Caco-2 (cell line): ENCODE measurements around the gene SLC25A21. TPM values are rescaled to one million over a fixed set of nuclear protein-coding genes. Genes with fewer than 3 reads are reported as not detected.

Experiments used
- BruUV-seq: library from RNA; stranded (reverse); fragments of 400-500 nt; replicated peaks from 2 replicates; lab custom pipeline; 2021; lab: Mats Ljungman, UMichigan
- CTCF ChIA-PET: fragments of 300-600 bp; sonication (Branson Sonifier 250); formaldehyde crosslinking; loops from one replicate; lab custom pipeline; 2022; ENCODE audit warnings: antibody characterized with exemption; lab: Charles Lee
- POLR2A ChIA-PET: fragments of 300-600 bp; sonication (Branson Sonifier 250); formaldehyde crosslinking; loops from one replicate; lab custom pipeline; 2022; ENCODE audit warnings: antibody characterized with exemption; lab: Charles Lee
- DNase-seq, 2 experiments: peaks; one replicate each; pipeline versions ENCODE4 v3.0.0 to v3.0.0-alpha.2; 2020 to 2022
- H3K27me3 ChIP-seq: replicated peaks from 2 replicates; pipeline ENCODE4 v1.6.0; 2011; ENCODE audit warnings: low read length; ENCODE audit not compliant: control insufficient read depth, insufficient read depth
- H3K36me3 ChIP-seq: 2 replicates; pipeline ENCODE4 v1.5.1; 2011; ENCODE audit warnings: low read length; ENCODE audit not compliant: control insufficient read depth, insufficient read depth
- H3K4me1 ChIP-seq: fragments of 250-450 bp; sonication (Bioruptor Pico); 2 replicates; pipeline ENCODE4 v1.5.1; 2020; ENCODE audit warnings: mild to moderate bottlenecking
- H3K4me3 ChIP-seq: 2 replicates; pipeline ENCODE4 v1.5.1; 2011; ENCODE audit warnings: low read depth, mild to moderate bottlenecking, control low read depth, low read length
- H3K9me3 ChIP-seq: fragments of 250-450 bp; sonication (Bioruptor Pico); 2 replicates; pipeline ENCODE4 v1.5.1; 2020; ENCODE audit warnings: mild to moderate bottlenecking, moderate library complexity
- H3K27ac Mint-ChIP-seq: one replicate; pipeline ENCODE4 v1.8.0; 2022; ENCODE audit warnings: mixed read lengths; ENCODE audit not compliant: unreplicated experiment
- H3K27me3 Mint-ChIP-seq: one replicate; pipeline ENCODE4 v1.8.0; 2022; ENCODE audit warnings: mixed read lengths; ENCODE audit not compliant: insufficient read depth, unreplicated experiment
- H3K36me3 Mint-ChIP-seq: one replicate; pipeline ENCODE4 v1.8.0; 2022; ENCODE audit warnings: mild to moderate bottlenecking, mixed read lengths; ENCODE audit not compliant: insufficient read depth, unreplicated experiment
- H3K4me1 Mint-ChIP-seq: one replicate; pipeline ENCODE4 v1.8.0; 2022; ENCODE audit warnings: low read depth, mixed read lengths; ENCODE audit not compliant: unreplicated experiment
- H3K4me3 Mint-ChIP-seq: one replicate; pipeline ENCODE4 v1.8.0; 2022; ENCODE audit warnings: mild to moderate bottlenecking, moderate library complexity, mixed read lengths; ENCODE audit not compliant: unreplicated experiment
- H3K9me3 Mint-ChIP-seq: one replicate; pipeline ENCODE4 v1.8.0; 2022; ENCODE audit warnings: mixed read lengths; ENCODE audit not compliant: unreplicated experiment
- intact Hi-C: fragments of 100-400 bp; cut with micrococcal nuclease; formaldehyde crosslinking; loops from one replicate; pipeline ENCODE4 v1.10.0; 2022; ENCODE audit not compliant: unreplicated experiment
- total RNA-seq: library from RNA; stranded (reverse); gene quantifications from 2 replicates; pipeline ENCODE4 v1.2.3, GENCODE V29; 2022
- TF ChIP-seq, protein P1 (sequence below), 2 experiments: fragments of 200-600 bp in 1 of 2; IDR thresholded peaks; 1 replicate in 1 of 2; 2 replicates in 1 of 2; pipeline versions ENCODE4 v1.5.1 to v1.8.0; 2011 to 2022; ENCODE audit warnings: antibody characterized with exemption in 1 of 2, control low read depth in 1 of 2, inconsistent platforms in 1 of 2, low read depth in 1 of 2, low read length in 1 of 2, mild to moderate bottlenecking in 1 of 2, moderate library complexity in 1 of 2; ENCODE audit not compliant: insufficient read depth in 1 of 2, severe bottlenecking in 1 of 2, unreplicated experiment in 1 of 2

Gene SLC25A21
- total RNA-seq, 1 experiment from 2014 or later: 3.2 TPM

DNA sequence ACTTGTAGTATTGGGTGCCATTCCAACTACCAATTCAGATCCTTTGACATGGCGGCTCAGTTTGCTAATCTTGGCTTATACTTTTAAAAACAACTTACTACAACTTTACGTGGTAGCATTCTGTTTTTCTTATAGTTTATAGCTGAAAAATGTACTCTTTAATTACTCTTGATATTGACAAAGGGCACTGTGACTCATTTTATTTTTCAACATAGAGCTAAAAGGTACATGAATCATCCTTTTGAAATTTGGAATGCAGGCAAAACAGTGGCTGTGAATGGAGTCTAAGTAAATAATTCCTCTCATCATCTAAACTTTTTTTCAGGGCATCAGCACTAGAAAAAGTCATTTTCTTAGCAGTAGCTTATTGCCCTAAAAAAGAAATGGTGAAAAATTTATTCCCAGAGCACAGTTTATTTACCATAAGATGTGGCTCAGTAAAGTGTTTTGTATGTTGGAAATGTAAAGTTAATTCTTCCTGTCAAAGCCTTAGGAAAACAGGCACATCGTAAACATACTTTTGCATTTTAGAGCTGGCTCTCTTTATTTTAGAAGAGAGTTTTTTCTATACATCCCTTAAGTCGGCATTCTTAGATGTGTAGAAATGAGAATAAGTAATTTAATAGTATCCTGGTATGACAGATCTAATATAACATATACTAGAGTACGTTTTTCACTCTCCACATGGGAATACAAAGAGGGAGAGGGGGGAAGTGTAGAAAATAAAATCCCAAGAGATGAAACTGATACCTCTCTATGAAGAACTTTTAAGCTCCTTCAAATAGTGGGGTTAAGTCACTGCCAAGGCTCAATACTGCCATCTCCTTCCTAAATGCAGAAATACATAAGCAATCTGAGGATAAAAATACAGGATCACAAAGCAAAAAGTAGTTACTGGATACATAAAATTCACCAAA is 55.2 kb downstream of the SLC25A21 start:
- TF ChIP-seq, protein P1, sequence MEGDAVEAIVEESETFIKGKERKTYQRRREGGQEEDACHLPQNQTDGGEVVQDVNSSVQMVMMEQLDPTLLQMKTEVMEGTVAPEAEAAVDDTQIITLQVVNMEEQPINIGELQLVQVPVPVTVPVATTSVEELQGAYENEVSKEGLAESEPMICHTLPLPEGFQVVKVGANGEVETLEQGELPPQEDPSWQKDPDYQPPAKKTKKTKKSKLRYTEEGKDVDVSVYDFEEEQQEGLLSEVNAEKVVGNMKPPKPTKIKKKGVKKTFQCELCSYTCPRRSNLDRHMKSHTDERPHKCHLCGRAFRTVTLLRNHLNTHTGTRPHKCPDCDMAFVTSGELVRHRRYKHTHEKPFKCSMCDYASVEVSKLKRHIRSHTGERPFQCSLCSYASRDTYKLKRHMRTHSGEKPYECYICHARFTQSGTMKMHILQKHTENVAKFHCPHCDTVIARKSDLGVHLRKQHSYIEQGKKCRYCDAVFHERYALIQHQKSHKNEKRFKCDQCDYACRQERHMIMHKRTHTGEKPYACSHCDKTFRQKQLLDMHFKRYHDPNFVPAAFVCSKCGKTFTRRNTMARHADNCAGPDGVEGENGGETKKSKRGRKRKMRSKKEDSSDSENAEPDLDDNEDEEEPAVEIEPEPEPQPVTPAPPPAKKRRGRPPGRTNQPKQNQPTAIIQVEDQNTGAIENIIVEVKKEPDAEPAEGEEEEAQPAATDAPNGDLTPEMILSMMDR (IDR thresholded peaks at IDR 0.05; ENCODE audit: insufficient read depth in 1 of 2, low read depth in 1 of 2, low read length in 1 of 2, severe bottlenecking in 1 of 2, unreplicated experiment in 1 of 2): no peak
- ChIA-PET POLR2A (no interaction called here), CTCF (interaction anchor here (0.6 to 1.4 kb wide), 4 partner anchors 469 to 1823 kb away, joined by 3 to 9 read pairs (median 5); no protein-coding TSS in a partner anchor)
- H3K4me3 Mint-ChIP-seq: no peak overlapping the region
- peaks cover 8% of the 10 kb centered on the region for H3K4me1 Mint-ChIP-seq
- DNase-seq: no peak
- no TSS peak for BruUV-seq
- intact Hi-C loops: no loop called here
- H3K27ac Mint-ChIP-seq: no peak overlapping the region
- Histone ChIP-seq H3K27me3 (no peaks in the 10 kb centered on the region), H3K4me1 (peaks cover 9% of the 10 kb centered on the region; the same call in 1 of the 2 replicates), H3K36me3 (no peaks in the 10 kb centered on the region; the same call in 1 of the 2 replicates), H3K4me3 (no peak overlapping the region), H3K9me3 (peaks cover 13% of the 10 kb centered on the region)
- no peaks in the 10 kb centered on the region for H3K36me3 Mint-ChIP-seq
- H3K27me3 Mint-ChIP-seq: no peaks in the 10 kb centered on the region
- H3K9me3 Mint-ChIP-seq: no peaks in the 10 kb centered on the region

DNA sequence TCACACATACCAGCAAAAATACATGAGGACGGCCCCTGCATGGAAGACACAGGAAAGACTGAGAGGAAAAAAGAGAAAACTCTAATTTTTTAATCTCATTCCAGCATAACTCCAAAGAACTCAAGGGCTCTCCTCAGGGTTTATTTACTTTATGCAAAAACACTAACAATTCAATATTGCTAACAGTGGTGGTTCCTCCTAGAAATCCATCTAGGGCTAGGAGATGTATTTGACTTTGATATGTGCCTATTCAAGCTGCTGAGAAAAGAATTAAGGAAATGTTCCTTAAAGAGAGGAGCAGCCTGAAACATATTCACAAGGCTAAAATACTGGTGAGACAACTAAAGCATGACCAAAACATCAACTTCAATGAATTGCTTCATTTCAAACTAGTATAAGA is 57.0 kb downstream of the SLC25A21 start:
- Histone ChIP-seq H3K27me3 (no peaks in the 10 kb centered on the region), H3K4me3 (no peak overlapping the region), H3K4me1 (peaks cover 3% of the 10 kb centered on the region; the same call in 1 of the 2 replicates), H3K9me3 (peaks cover 13% of the 10 kb centered on the region), H3K36me3 (no peaks in the 10 kb centered on the region)
- intact Hi-C loops: no loop called here
- Mint-ChIP-seq H3K9me3 (no peaks in the 10 kb centered on the region), H3K27me3 (no peaks in the 10 kb centered on the region), H3K27ac (no peak overlapping the region), H3K4me1 (no peaks in the 10 kb centered on the region), H3K4me3 (no peak overlapping the region), H3K36me3 (no peaks in the 10 kb centered on the region)
- TF ChIP-seq, protein P1 (IDR thresholded peaks at IDR 0.05; ENCODE audit: insufficient read depth in 1 of 2, low read depth in 1 of 2, low read length in 1 of 2, severe bottlenecking in 1 of 2, unreplicated experiment in 1 of 2): no peak
- no TSS peak for BruUV-seq
- CTCF ChIA-PET: interaction anchor here (0.5 kb wide), 1 partner anchor 511 kb away, joined by 4 read pairs; no protein-coding TSS in a partner anchor
- no peak for DNase-seq
- POLR2A ChIA-PET: no interaction called here

DNA sequence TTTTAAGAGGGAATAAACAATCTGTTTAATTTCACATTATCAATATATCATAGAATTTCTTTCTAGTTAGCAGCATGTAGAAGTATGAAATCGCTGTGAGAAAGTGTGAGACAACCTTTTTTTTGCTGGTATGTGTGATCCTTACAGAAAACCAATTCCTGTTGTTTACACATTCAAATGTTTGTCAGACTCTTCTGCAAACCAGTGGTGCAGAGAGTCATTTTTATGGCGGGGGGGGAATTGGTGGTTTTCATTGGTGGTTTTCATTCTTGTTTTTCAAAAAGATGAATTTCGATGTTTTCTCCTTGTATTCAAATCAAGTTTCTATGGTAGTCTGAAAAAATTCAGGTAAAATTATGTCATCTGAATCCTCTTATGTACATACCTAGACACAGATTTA is 57.8 kb downstream of the SLC25A21 start:
- BruUV-seq: no TSS peak

More for the DNA sequence above, 57.8 kb downstream of the SLC25A21 start:
- CTCF ChIA-PET: no interaction called here
- no peaks in the 10 kb centered on the region for H3K27me3 Mint-ChIP-seq
- intact Hi-C loops: no loop called here
- H3K9me3 ChIP-seq: peaks cover 13% of the 10 kb centered on the region
- no peak overlapping the region for H3K27ac Mint-ChIP-seq
- TF ChIP-seq, protein P1 (IDR thresholded peaks at IDR 0.05; ENCODE audit: insufficient read depth in 1 of 2, low read depth in 1 of 2, low read length in 1 of 2, severe bottlenecking in 1 of 2, unreplicated experiment in 1 of 2): no peak
- peaks cover 3% of the 10 kb centered on the region; the same call in 1 of the 2 replicates for H3K4me1 ChIP-seq
- no peaks in the 10 kb centered on the region for H3K27me3 ChIP-seq
- DNase-seq: no peak
- H3K4me3 Mint-ChIP-seq: no peak overlapping the region
- H3K4me3 ChIP-seq: no peak overlapping the region
- H3K36me3 ChIP-seq: no peaks in the 10 kb centered on the region
- H3K36me3 Mint-ChIP-seq: no peaks in the 10 kb centered on the region
- no peaks in the 10 kb centered on the region for H3K9me3 Mint-ChIP-seq
- no peaks in the 10 kb centered on the region for H3K4me1 Mint-ChIP-seq
- POLR2A ChIA-PET: no interaction called here
